GM12878 (cell line): ENCODE data around the gene SUMF1. TPM values are rescaled to one million over a fixed set of nuclear protein-coding genes. Genes with fewer than 3 reads are reported as not detected.

ENCODE experiments used
- ATAC-seq: fragments of 200-7000 bp; cut with Tn5 transposase; 3 replicates; pipeline ENCODE4 v1.9.1; 2020; ENCODE audit warnings: mild to moderate bottlenecking, moderate library complexity
- BruUV-seq: library from RNA; stranded (reverse); fragments of 400-500 nt; replicated peaks from 2 replicates; lab custom pipeline; 2021; lab: Mats Ljungman, UMichigan
- CTCF ChIA-PET: fragments of 300-600 bp; sonication (Branson Sonifier 250); formaldehyde crosslinking; extraction: SDS; loops from one replicate; lab custom pipeline; 2021; ENCODE audit warnings: inconsistent platforms; lab: Yijun Ruan, JAX
- POLR2A ChIA-PET: fragments of 350-600 bp; formaldehyde crosslinking; extraction: SDS; loops from one replicate; lab custom pipeline; 2021; ENCODE audit warnings: inconsistent platforms; lab: Charles Lee
- RAD21 ChIA-PET: fragments of 300-600 bp; sonication (Branson Sonifier 250); formaldehyde crosslinking; loops from one replicate; lab custom pipeline; 2023; ENCODE audit warnings: antibody characterized with exemption; ENCODE audit not compliant: unreplicated experiment; lab: Charles Lee
- SMC1A ChIA-PET: fragments of 300-600 bp; sonication (Branson Sonifier 250); formaldehyde crosslinking; loops from one replicate; lab custom pipeline; 2023; ENCODE audit not compliant: unreplicated experiment, uncharacterized antibody; lab: Charles Lee
- DNase-seq: peaks from one replicate; pipeline ENCODE4 v3.0.0-alpha.2; 2011; ENCODE audit warnings: low read depth, low spot score
- FAIRE-seq: peaks from 3 replicates; lab custom pipeline; 2011; peaks lifted over from hg19 to GRCh38; lab: Jason Lieb, UNC
- H2AFZ ChIP-seq: 2 replicates; pipeline ENCODE4 v1.6.0; 2011; ENCODE audit warnings: low read depth, low read length, control low read depth; ENCODE audit not compliant: control insufficient read depth
- H3K27ac ChIP-seq: 2 replicates; pipeline ENCODE4 v1.5.1; 2011; ENCODE audit warnings: control low read depth; ENCODE audit not compliant: control insufficient read depth, insufficient read depth
- H3K27me3 ChIP-seq, 2 experiments: replicated peaks in 1 of 2; 2 replicates each; pipeline versions ENCODE4 v1.6.0 to v1.6.1; 2011; ENCODE audit warnings: low read length in 1 of 2; ENCODE audit not compliant: control insufficient read depth in 2 of 2, insufficient read depth in 2 of 2
- H3K36me3 ChIP-seq, 2 experiments: 2 replicates each; pipeline ENCODE4 v1.5.1; 2011; ENCODE audit warnings: low read length in 1 of 2; ENCODE audit not compliant: control insufficient read depth in 2 of 2, insufficient read depth in 2 of 2
- H3K4me1 ChIP-seq: 2 replicates; pipeline ENCODE4 v1.6.1; 2011; ENCODE audit warnings: mild to moderate bottlenecking, low read length, moderate library complexity, mixed read lengths; ENCODE audit not compliant: control insufficient read depth, insufficient read depth
- H3K4me2 ChIP-seq: 2 replicates; pipeline ENCODE4 v1.6.0; 2011; ENCODE audit warnings: control low read depth; ENCODE audit not compliant: control insufficient read depth, insufficient read depth
- H3K4me3 ChIP-seq: fragments of 200-600 bp; sonication (generic); 2 replicates; pipeline ENCODE4 v1.5.1; 2016
- H3K79me2 ChIP-seq: 2 replicates; pipeline ENCODE4 v1.6.0; 2011; ENCODE audit warnings: low read length; ENCODE audit not compliant: control insufficient read depth, insufficient read depth
- H3K9ac ChIP-seq: 2 replicates; pipeline ENCODE4 v1.8.0; 2011; ENCODE audit warnings: low read length, control low read depth, mixed read lengths; ENCODE audit not compliant: control insufficient read depth, insufficient read depth
- H3K9me3 ChIP-seq: replicated peaks from 3 replicates; pipeline ENCODE4 v1.5.1; 2011; ENCODE audit warnings: mild to moderate bottlenecking, low read length; ENCODE audit not compliant: control insufficient read depth, insufficient read depth
- H4K20me1 ChIP-seq: 2 replicates; pipeline ENCODE4 v1.6.0; 2011; ENCODE audit not compliant: control insufficient read depth, insufficient read depth
- BHLHE40 ChIP-seq, 2 experiments: fragments of 450-650 bp in 1 of 2; IDR thresholded peaks; 2 replicates each; pipeline ENCODE4 v1.6.1; 2011 to 2017; ENCODE audit warnings: low read depth in 2 of 2, borderline replicate concordance in 1 of 2, improper control_type of control experiment in 1 of 2, low read length in 1 of 2, mild to moderate bottlenecking in 1 of 2
- CHD4 ChIP-seq: fragments of 200-600 bp; sonication (generic); IDR thresholded peaks from 2 replicates; pipeline ENCODE4 v1.6.1; 2016; ENCODE audit warnings: mild to moderate bottlenecking
- EED ChIP-seq: sonication (generic); IDR thresholded peaks from 2 replicates; pipeline ENCODE4 v1.6.1; 2016; ENCODE audit warnings: antibody characterized with exemption, low read depth
- EP300 ChIP-seq, 2 experiments: fragments of 150-350 bp in 1 of 2; IDR thresholded peaks; 2 replicates each; pipeline ENCODE4 v1.6.1; 2011 to 2012; ENCODE audit warnings: low read depth in 2 of 2, low read length in 2 of 2, borderline replicate concordance in 1 of 2, improper control_type of control experiment in 1 of 2, inconsistent platforms in 1 of 2; ENCODE audit not compliant: control insufficient read depth in 1 of 2
- MEF2B ChIP-seq: fragments of 450-650 bp; IDR thresholded peaks from 2 replicates; pipeline ENCODE4 v1.6.1; 2018; ENCODE audit warnings: mild to moderate bottlenecking, moderate library complexity; ENCODE audit not compliant: partially characterized antibody, poor library complexity, severe bottlenecking
- MTA2 ChIP-seq: fragments of 450-650 bp; IDR thresholded peaks from 2 replicates; pipeline ENCODE4 v1.6.1; 2016; ENCODE audit warnings: low read depth, mild to moderate bottlenecking, moderate library complexity
- MYC ChIP-seq: IDR thresholded peaks from 2 replicates; pipeline ENCODE4 v1.6.1; 2011; ENCODE audit warnings: mild to moderate bottlenecking, low read length, moderate library complexity, inconsistent platforms; ENCODE audit not compliant: insufficient read depth, insufficient replicate concordance, insufficient read length, severe bottlenecking
- NFYB ChIP-seq: IDR thresholded peaks from 2 replicates; pipeline ENCODE4 v1.6.1; 2011; ENCODE audit warnings: low read depth, mild to moderate bottlenecking, low read length, improper control_type of control experiment, moderate library complexity; ENCODE audit not compliant: insufficient read depth
- NR2C1 ChIP-seq: fragments of 450-650 bp; IDR thresholded peaks from 2 replicates; pipeline ENCODE4 v1.6.1; 2017; ENCODE audit warnings: antibody characterized with exemption, mild to moderate bottlenecking, moderate library complexity
- PRDM15 ChIP-seq: fragments of 450-650 bp; formaldehyde crosslinking; IDR thresholded peaks from 2 replicates; pipeline ENCODE4 v1.4.0; 2020; ENCODE audit warnings: mild to moderate bottlenecking, moderate library complexity
- WGBS: methylation state at CpG from one replicate; pipeline ENCODE4 v1.1.6; 2016; ENCODE audit warnings: low lambda C conversion rate; ENCODE audit not compliant: insufficient replicate concordance, insufficient coverage; ENCODE audit errors: missing lambda C conversion rate; 5-methylcytosine and 5-hydroxymethylcytosine counted together
- in situ Hi-C: fragments of 300-500 bp; cut with MboI; formaldehyde crosslinking; loops from 9 replicates; pipeline ENCODE4 v1.14.3; 2018; ENCODE audit warnings: mixed read lengths
- intact Hi-C: fragments of 100-400 bp; cut with micrococcal nuclease; formaldehyde crosslinking; loops from one replicate; pipeline ENCODE4 v1.14.2; 2022; ENCODE audit not compliant: unreplicated experiment
- polyA plus RNA-seq, 11 experiments: library from polyadenylated mRNA; depleted of rRNA in 4 of 11; unstranded in 6 of 11; stranded (reverse) in 5 of 11; fragments of >200 nt; fragmentation: Nextera tagmentation in 4 of 11; fragmentation: Illumina TruSeq in 1 of 11; extraction: Ambion mirVana in 4 of 11; extraction: Trizol in 1 of 11; gene quantifications; 1 replicate in 1 of 11; 2 replicates in 10 of 11; pipeline versions ENCODE4 v1.2.1 to v1.2.3, GENCODE V29; 2011 to 2016; ENCODE audit warnings: inconsistent platforms in 2 of 11, missing spikeins in 2 of 11, low read depth in 1 of 11
- total RNA-seq, 4 experiments: library from RNA; depleted of rRNA in 3 of 4; stranded (reverse); fragments of >200 nt in 3 of 4; fragmentation: Illumina TruSeq in 1 of 4; extraction: Trizol in 1 of 4; gene quantifications; 2 replicates each; pipeline versions ENCODE4 v1.2.1 to v1.2.3, GENCODE V29; 2013 to 2021
- TF ChIP-seq, protein P1 (sequence below): IDR thresholded peaks from 2 replicates; pipeline ENCODE4 v1.6.1; 2011; ENCODE audit warnings: borderline replicate concordance, low read depth, mild to moderate bottlenecking, moderate library complexity, low read length; ENCODE audit not compliant: insufficient read depth, poor library complexity, severe bottlenecking
- TF ChIP-seq, protein P2 (sequence below): fragments of 450-650 bp; IDR thresholded peaks from 2 replicates; pipeline ENCODE4 v1.6.1; 2018; ENCODE audit warnings: mild to moderate bottlenecking, low read depth, moderate library complexity; ENCODE audit not compliant: partially characterized antibody

The SUMF1 gene
- total and polyA plus RNA-seq, 10 of the 15 experiments (the other 5 are each of a cell fraction or from before 2014, with no cell fraction given): 3.2 to 14.3 (median 8.5) TPM

GRCh38 chr3:4338751-4339150, 128.3 kb downstream of the SUMF1 start:
- ChIA-PET RAD21 (no interaction called here), SMC1A (interaction anchor here (1.1 to 2.3 kb wide), 2 partner anchors 8 to 12 kb away, joined by 3 to 7 read pairs; no protein-coding TSS in a partner anchor), CTCF (interaction anchor here (1.9 kb wide), 1 partner anchor 295 kb away, joined by 5 read pairs; no protein-coding TSS in a partner anchor), POLR2A (no interaction called here)
- DNase-seq: no peak
- no peaks in the 10 kb centered on the region for H3K36me3 ChIP-seq
- no peak overlapping the region for H3K27ac ChIP-seq
- no peaks in the 10 kb centered on the region for H3K4me1 ChIP-seq
- H3K9ac ChIP-seq: no peak overlapping the region
- H3K4me3 ChIP-seq: no peak overlapping the region
- intact Hi-C loops (no loop called here), in situ Hi-C loops (no loop called here)
- no peak overlapping the region for H2AFZ ChIP-seq
- no peaks in the 10 kb centered on the region for H3K9me3 ChIP-seq
- no peak for FAIRE-seq
- no peaks in the 10 kb centered on the region for H3K79me2 ChIP-seq
- H4K20me1 ChIP-seq: no peaks in the 10 kb centered on the region
- no peak overlapping the region for H3K4me2 ChIP-seq
- no peak for ATAC-seq
- TF ChIP-seq PRDM15 (CRISPR knock-in tag): no peak
- TF ChIP-seq NR2C1: no peak
- no peak for TF ChIP-seq MYC
- no peak for TF ChIP-seq BHLHE40 (IDR thresholded peaks at IDR 0.05; ENCODE audit: borderline replicate concordance in 1 of 2, low read depth in 2 of 2, low read length in 1 of 2)
- TF ChIP-seq, protein P1, sequence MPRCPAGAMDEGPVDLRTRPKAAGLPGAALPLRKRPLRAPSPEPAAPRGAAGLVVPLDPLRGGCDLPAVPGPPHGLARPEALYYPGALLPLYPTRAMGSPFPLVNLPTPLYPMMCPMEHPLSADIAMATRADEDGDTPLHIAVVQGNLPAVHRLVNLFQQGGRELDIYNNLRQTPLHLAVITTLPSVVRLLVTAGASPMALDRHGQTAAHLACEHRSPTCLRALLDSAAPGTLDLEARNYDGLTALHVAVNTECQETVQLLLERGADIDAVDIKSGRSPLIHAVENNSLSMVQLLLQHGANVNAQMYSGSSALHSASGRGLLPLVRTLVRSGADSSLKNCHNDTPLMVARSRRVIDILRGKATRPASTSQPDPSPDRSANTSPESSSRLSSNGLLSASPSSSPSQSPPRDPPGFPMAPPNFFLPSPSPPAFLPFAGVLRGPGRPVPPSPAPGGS: no peak
- no peak for TF ChIP-seq MEF2B
- no peak for TF ChIP-seq NFYB
- no peak for TF ChIP-seq MTA2
- no peak for TF ChIP-seq CHD4
- TF ChIP-seq EP300 (IDR thresholded peaks at IDR 0.05; ENCODE audit: borderline replicate concordance in 1 of 2, control insufficient read depth in 1 of 2, low read depth in 2 of 2, low read length in 2 of 2): no peak
- TF ChIP-seq EED: no peak
- TF ChIP-seq, protein P2, sequence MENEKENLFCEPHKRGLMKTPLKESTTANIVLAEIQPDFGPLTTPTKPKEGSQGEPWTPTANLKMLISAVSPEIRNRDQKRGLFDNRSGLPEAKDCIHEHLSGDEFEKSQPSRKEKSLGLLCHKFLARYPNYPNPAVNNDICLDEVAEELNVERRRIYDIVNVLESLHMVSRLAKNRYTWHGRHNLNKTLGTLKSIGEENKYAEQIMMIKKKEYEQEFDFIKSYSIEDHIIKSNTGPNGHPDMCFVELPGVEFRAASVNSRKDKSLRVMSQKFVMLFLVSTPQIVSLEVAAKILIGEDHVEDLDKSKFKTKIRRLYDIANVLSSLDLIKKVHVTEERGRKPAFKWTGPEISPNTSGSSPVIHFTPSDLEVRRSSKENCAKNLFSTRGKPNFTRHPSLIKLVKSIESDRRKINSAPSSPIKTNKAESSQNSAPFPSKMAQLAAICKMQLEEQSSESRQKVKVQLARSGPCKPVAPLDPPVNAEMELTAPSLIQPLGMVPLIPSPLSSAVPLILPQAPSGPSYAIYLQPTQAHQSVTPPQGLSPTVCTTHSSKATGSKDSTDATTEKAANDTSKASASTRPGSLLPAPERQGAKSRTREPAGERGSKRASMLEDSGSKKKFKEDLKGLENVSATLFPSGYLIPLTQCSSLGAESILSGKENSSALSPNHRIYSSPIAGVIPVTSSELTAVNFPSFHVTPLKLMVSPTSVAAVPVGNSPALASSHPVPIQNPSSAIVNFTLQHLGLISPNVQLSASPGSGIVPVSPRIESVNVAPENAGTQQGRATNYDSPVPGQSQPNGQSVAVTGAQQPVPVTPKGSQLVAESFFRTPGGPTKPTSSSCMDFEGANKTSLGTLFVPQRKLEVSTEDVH: no peak
- no TSS peak for BruUV-seq
- 73% methylated on average over 5 of the region's 5 CpGs for WGBS
- H3K27me3 ChIP-seq: no peaks in the 10 kb centered on the region
